Measurements from ENCODE around the gene FRAT2. TPM values are rescaled to one million over a fixed set of nuclear protein-coding genes. Genes with fewer than 3 reads are reported as not detected.

FRAT2 gene
- total RNA-seq, 1 donor from 2014 or later, result 14.9 TPM

Small RNAs within 50 kb of the gene (small RNA-seq; reads per million reads assigned to genes)
- gene RF00017, result not detected

Other genes with a start within 250 kb of the FRAT2 start
- 0.74 and 0.92 TPM in 2 replicates for gene SLIT1, start 148.8 kb downstream of the FRAT2 start, total RNA-seq (ENCODE audit: low replicate concordance)
- gene ARHGAP19, start 42.1 kb downstream of the FRAT2 start, total RNA-seq (ENCODE audit: low replicate concordance), result 58.9 and 88.8 TPM in 2 replicates
- gene FRAT1, start 15.5 kb downstream of the FRAT2 start, total RNA-seq (ENCODE audit: low replicate concordance), result 2.0 and 8.8 TPM in 2 replicates
- gene RRP12, start 66.6 kb upstream of the FRAT2 start, total RNA-seq (ENCODE audit: low replicate concordance), result 6.1 and 13.8 TPM in 2 replicates
- gene PGAM1, start 91.5 kb upstream of the FRAT2 start, total RNA-seq (ENCODE audit: low replicate concordance), result 887 and 1,352 TPM in 2 replicates
- 48.7 and 72.6 TPM in 2 replicates for gene EXOSC1, start 111.3 kb upstream of the FRAT2 start, total RNA-seq (ENCODE audit: low replicate concordance)
- 15.2 and 39.4 TPM in 2 replicates for gene ZDHHC16, start 111.4 kb upstream of the FRAT2 start, total RNA-seq (ENCODE audit: low replicate concordance)
- 127 and 216 TPM in 2 replicates for gene MMS19, start 163.7 kb upstream of the FRAT2 start, total RNA-seq (ENCODE audit: low replicate concordance)
- gene UBTD1, start 164.2 kb upstream of the FRAT2 start, total RNA-seq (ENCODE audit: low replicate concordance), result 4.7 and 15.7 TPM in 2 replicates
- not detected in 2 replicates for gene ANKRD2, start 238.1 kb upstream of the FRAT2 start, total RNA-seq (ENCODE audit: low replicate concordance)
- 0.17 and 1.2 TPM in 2 replicates for gene HOGA1, start 249.7 kb upstream of the FRAT2 start, total RNA-seq (ENCODE audit: low replicate concordance)